Ovary (tissue), 9 donors: ENCODE results near the gene FGFBP1. TPM values are rescaled to one million over a fixed set of nuclear protein-coding genes. Genes with fewer than 3 reads are reported as not detected.

Experiments used
- DNase-seq, 5 donors: peaks; one replicate each; pipeline ENCODE4 v3.0.0-alpha.2; 2019 to 2020
- H3K27ac ChIP-seq, 2 donors: fragments of 200-600 bp; one replicate each; pipeline versions ENCODE4 v1.5.1 to v1.8.0; 2019 to 2022
- H3K27me3 ChIP-seq: fragments of 200-600 bp; one replicate; pipeline ENCODE4 v1.8.0; 2022
- H3K36me3 ChIP-seq: fragments of 200-600 bp; sonication (generic); one replicate; pipeline ENCODE4 v1.5.1; 2019
- H3K4me1 ChIP-seq: one replicate; pipeline ENCODE4 v1.8.1; 2013; ENCODE audit warnings: mild to moderate bottlenecking, moderate library complexity; ENCODE audit not compliant: insufficient read depth
- H3K4me3 ChIP-seq: fragments of 200-600 bp; sonication (generic); one replicate; pipeline ENCODE4 v1.5.1; 2017
- H3K9me3 ChIP-seq, 2 donors: fragments of 200-600 bp in 1 of 2; sonication (generic) in 1 of 2; one replicate each; pipeline versions ENCODE4 v1.5.1 to v1.8.1; 2013 to 2019; ENCODE audit warnings: mild to moderate bottlenecking in 1 of 2, moderate library complexity in 1 of 2
- EP300 ChIP-seq: sonication (generic); formaldehyde crosslinking; IDR thresholded peaks from one replicate; pipeline ENCODE4 v1.6.1; 2017; ENCODE audit warnings: antibody characterized with exemption
- POLR2A ChIP-seq: fragments of 450-650 bp; IDR thresholded peaks from one replicate; pipeline ENCODE4 v1.6.1; 2017; ENCODE audit warnings: antibody characterized with exemption, mild to moderate bottlenecking, moderate library complexity
- WGBS, 3 donors: extraction: QIAGEN DNeasy Blood & Tissue Kit in 1 of 3; methylation state at CpG; one replicate each; pipeline versions ENCODE4 v1.1.5 to v1.1.7; 2013 to 2017; 5-methylcytosine and 5-hydroxymethylcytosine counted together
- intact Hi-C, 4 donors: fragments of 100-400 bp; cut with DNase I; formaldehyde crosslinking; loops; one replicate each; pipeline versions ENCODE4 v1.11.0 to v1.15.1; 2022 to 2023
- polyA plus RNA-seq, 2 donors: library from polyadenylated mRNA; stranded (reverse); fragments of 200-250 nt in 1 of 2; fragments of 350-450 nt in 1 of 2; fragmentation: Illumina TruSeq in 1 of 2; extraction: RNeasy Lipid Tissue Mini Kit (QIAGEN cat#74804) in 1 of 2; gene quantifications; one replicate each; pipeline ENCODE4 v1.2.3, GENCODE V29; 2013 to 2014
- total RNA-seq, 7 donors: library from RNA; depleted of rRNA in 2 of 7; stranded (reverse); fragments of >200 nt in 2 of 7; fragmentation: NEBNext Ultra II Directional in 3 of 7; extraction: Animal tissue kit (Norgen Biotek cat#: 25700) in 3 of 7; gene quantifications; one replicate each; pipeline versions ENCODE4 v1.1.0 to v1.2.4, GENCODE V29; 2016 to 2023
- TF ChIP-seq, protein P1 (sequence below), 3 donors: fragments of 450-650 bp in 2 of 3; fragments of 200-600 bp in 1 of 3; IDR thresholded peaks; one replicate each; pipeline versions ENCODE4 v1.5.1 to v1.8.0; 2016 to 2022; ENCODE audit warnings: antibody characterized with exemption in 3 of 3, mild to moderate bottlenecking in 1 of 3
- donor health status: DM: no; HTN: no; CAD: no; lungs with moderate emphysema.
- donor health status: DM: no; HTN: no; CAD: no.
- donor health status: Bipolar disorder and iron deficiency.
- donor health status: DM: yes; HTN: yes; CAD: no.
- donor health status: DM: no; HTN: no; CAD: no.
- donor health status: DM: yes; HTN: yes; CAD: no.

The FGFBP1 gene
- total and polyA plus RNA-seq, 9 donors, result 0.36 to 1.4 TPM; not detected in 7

DNA sequence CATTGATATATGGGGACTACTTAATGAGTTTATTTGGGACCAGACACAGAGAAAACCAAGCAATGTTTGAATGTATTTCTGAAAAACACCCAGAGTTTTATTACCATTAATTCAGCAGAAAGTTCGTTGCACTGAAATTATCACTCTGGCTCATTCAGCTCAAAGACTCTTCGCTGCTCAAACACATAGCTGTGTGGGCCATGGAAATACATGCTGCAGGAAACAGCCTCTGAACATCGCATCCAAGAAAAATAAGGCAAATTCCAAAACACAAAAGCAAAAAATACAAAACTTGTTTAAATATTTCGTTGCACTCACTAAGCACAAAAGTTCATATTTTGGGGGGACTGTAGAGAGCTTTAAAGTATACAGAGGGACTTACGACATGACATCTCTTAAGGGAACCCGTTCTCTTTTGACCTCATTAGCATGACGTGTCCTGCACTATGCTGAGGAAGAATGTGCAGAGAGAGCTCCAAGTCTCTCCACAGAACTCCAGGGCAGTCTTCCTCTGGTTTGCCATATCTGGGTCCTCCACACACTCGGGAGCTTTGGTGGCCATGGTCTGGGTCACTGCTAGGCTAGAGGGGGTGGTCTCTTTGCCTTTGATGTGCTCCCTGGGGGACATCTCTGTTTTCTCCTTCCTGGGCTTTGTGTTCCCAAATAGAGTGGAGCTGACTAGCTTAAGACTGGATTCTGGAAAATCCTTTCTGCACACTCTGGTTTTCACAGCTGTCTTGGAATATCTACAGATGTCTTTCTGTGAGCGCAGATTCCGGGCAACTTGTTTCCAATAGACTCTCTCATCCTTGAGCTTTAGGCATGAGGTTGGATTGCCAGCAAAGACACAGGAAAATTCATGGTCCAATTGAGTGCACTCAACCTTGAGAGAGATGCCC lies 2.8 kb downstream of the FGFBP1 start:
- Histone ChIP-seq H3K27ac (no peak overlapping the region), H3K27me3 (no peaks in the 10 kb centered on the region), H3K9me3 (no peaks in the 10 kb centered on the region), H3K4me3 (no peak overlapping the region), H3K36me3 (no peaks in the 10 kb centered on the region), H3K4me1 (no peaks in the 10 kb centered on the region)
- TF ChIP-seq POLR2A (no peak), EP300 (no peak)
- TF ChIP-seq, protein P1, sequence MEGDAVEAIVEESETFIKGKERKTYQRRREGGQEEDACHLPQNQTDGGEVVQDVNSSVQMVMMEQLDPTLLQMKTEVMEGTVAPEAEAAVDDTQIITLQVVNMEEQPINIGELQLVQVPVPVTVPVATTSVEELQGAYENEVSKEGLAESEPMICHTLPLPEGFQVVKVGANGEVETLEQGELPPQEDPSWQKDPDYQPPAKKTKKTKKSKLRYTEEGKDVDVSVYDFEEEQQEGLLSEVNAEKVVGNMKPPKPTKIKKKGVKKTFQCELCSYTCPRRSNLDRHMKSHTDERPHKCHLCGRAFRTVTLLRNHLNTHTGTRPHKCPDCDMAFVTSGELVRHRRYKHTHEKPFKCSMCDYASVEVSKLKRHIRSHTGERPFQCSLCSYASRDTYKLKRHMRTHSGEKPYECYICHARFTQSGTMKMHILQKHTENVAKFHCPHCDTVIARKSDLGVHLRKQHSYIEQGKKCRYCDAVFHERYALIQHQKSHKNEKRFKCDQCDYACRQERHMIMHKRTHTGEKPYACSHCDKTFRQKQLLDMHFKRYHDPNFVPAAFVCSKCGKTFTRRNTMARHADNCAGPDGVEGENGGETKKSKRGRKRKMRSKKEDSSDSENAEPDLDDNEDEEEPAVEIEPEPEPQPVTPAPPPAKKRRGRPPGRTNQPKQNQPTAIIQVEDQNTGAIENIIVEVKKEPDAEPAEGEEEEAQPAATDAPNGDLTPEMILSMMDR (IDR thresholded peaks at IDR 0.05), result no peak
- 22 to 31% (median 24%) methylated on average over 10 of the region's 10 CpGs for WGBS, 3 donors
- intact Hi-C loops, result no loop called here
- DNase-seq, result no peak

DNA sequence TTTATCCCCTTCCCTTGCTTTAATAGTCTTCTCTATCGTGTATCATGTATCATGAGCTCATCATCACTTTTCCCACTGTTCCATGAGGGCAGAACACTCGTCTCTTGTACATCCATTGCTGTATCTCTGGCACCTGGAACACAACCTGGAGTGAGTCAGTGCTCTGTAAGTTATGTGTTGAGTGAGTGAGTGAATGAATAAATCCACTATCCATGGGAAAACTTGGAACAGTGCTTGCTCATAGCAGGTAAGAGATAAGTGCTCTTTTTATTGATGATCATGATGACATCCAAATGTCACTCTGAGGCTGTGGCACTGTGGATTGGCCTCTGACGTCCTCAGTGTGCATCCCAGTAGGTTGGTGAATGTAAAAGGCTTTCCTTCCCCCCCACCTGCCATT lies 4.3 kb downstream of the FGFBP1 start:
- H3K36me3 ChIP-seq, result no peaks in the 10 kb centered on the region
- TF ChIP-seq, protein P1 (IDR thresholded peaks at IDR 0.05), result no peak
- TF ChIP-seq EP300 (no peak), POLR2A (no peak)
- intact Hi-C loops, result no loop called here
- DNase-seq, result no peak
- H3K4me3 ChIP-seq, result no peak overlapping the region
- no peak overlapping the region for H3K27ac ChIP-seq
- no peaks in the 10 kb centered on the region for H3K27me3 ChIP-seq
- 64 to 88% (median 87%) methylated on average over 3 of the region's 3 CpGs for WGBS, 3 donors
- no peaks in the 10 kb centered on the region for H3K4me1 ChIP-seq
- no peaks in the 10 kb centered on the region for H3K9me3 ChIP-seq

DNA sequence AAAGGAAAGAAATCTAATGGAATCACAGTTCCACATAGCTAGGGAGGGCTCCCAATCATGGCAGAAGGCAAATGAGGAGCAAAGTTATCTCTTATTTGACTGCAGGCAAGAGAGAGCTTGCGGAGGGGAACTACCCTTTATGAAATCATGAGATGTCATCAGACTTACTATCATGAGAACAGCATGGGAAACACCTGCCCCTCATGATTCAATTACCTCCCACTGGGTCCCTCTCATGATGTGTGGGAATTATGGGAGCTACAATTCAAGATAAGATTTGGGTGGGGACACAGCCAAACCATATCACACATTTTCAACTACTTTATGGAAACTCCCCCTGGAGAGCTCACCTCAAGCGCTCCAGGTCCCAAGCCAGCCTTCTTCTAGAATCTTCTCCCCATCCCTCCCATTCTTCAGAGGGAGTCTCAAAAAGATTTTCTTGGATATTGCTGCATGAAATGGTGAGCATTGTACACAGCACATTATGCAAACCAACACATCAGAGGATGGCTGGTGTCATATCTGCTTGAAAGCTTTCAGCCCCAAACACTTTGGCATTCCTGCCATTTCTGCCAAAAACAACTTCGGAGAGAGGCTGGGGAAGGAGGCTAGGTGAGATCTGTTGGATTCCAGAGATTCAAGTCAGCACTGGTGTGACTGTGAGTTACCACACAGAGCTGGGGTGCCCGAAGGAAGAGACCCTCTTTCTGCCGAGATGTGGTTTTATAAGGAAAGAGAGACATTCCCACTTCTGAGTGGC lies 6.9 kb downstream of the FGFBP1 start:
- DNase-seq, result no peak
- no peak overlapping the region for H3K4me3 ChIP-seq
- H3K4me1 ChIP-seq, result no peaks in the 10 kb centered on the region
- intact Hi-C loops, result no loop called here
- no peaks in the 10 kb centered on the region for H3K9me3 ChIP-seq
- no peak for TF ChIP-seq POLR2A
- TF ChIP-seq, protein P1 (IDR thresholded peaks at IDR 0.05), result no peak
- TF ChIP-seq EP300, result no peak
- no peaks in the 10 kb centered on the region for H3K27me3 ChIP-seq
- no peak overlapping the region for H3K27ac ChIP-seq
- WGBS, 3 donors, result 93 to 94% (median 94%) methylated on average over 5 of the region's 5 CpGs
- no peaks in the 10 kb centered on the region for H3K36me3 ChIP-seq

DNA sequence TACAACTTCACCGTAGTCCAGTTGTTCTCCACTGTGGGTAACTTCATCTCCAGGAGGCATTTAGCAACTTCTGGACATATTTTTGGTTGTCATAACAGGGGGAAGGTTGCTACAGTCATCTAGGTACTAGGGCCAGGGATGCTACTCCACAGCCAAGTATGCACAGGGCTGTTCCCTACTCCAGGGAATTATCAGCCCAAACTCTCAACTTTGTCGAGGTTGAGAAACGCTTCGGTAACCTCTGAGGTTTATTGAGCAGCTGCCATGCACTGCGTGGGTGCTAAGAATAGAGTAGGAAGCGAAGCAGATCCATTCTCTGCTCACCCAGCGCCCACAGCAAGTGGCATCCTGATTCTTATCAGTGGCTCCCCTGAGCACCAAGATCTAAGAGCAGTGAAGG lies 8.2 kb downstream of the FGFBP1 start:
- DNase-seq, result no peak
- H3K27ac ChIP-seq, result no peak overlapping the region
- 60 to 77% (median 62%) methylated on average over 7 of the region's 7 CpGs for WGBS, 3 donors
- intact Hi-C loops, result no loop called here
- no peaks in the 10 kb centered on the region for H3K9me3 ChIP-seq
- H3K4me3 ChIP-seq, result no peak overlapping the region
- TF ChIP-seq EP300 (no peak), POLR2A (no peak)
- TF ChIP-seq, protein P1 (IDR thresholded peaks at IDR 0.05), result no peak
- H3K36me3 ChIP-seq, result no peaks in the 10 kb centered on the region
- H3K27me3 ChIP-seq, result no peaks in the 10 kb centered on the region
- no peaks in the 10 kb centered on the region for H3K4me1 ChIP-seq
